Keratinocyte (primary cell): ENCODE data around the gene UHMK1. TPM values are rescaled to one million over a fixed set of nuclear protein-coding genes. Genes with fewer than 3 reads are reported as not detected.

ENCODE experiments used
- DNase-seq: peaks from one replicate; pipeline ENCODE4 v3.0.0-alpha.2; 2011; ENCODE audit warnings: low read depth, missing footprints, low spot score
- FAIRE-seq: peaks from 2 replicates; lab custom pipeline; 2011; peaks lifted over from hg19 to GRCh38; lab: Jason Lieb, UNC
- H2AFZ ChIP-seq: 2 replicates; pipeline ENCODE4 v1.6.0; 2012; ENCODE audit warnings: low read length, control low read depth, inconsistent platforms; ENCODE audit not compliant: control insufficient read depth
- H3K27ac ChIP-seq: 2 replicates; pipeline ENCODE4 v1.5.1; 2011; ENCODE audit warnings: low read length; ENCODE audit not compliant: control insufficient read depth, insufficient read depth
- H3K27me3 ChIP-seq: 3 replicates; pipeline ENCODE4 v1.6.0; 2011; ENCODE audit warnings: low read length; ENCODE audit not compliant: control insufficient read depth, insufficient read depth; ENCODE audit errors: extremely low read depth
- H3K36me3 ChIP-seq, 2 experiments: 2 replicates in 1 of 2; 3 replicates in 1 of 2; pipeline ENCODE4 v1.5.1; 2011; ENCODE audit warnings: low read length in 2 of 2, mild to moderate bottlenecking in 1 of 2; ENCODE audit not compliant: control insufficient read depth in 2 of 2, insufficient read depth in 2 of 2; ENCODE audit errors: extremely low read depth in 1 of 2
- H3K4me1 ChIP-seq: 3 replicates; pipeline ENCODE4 v1.5.1; 2011; ENCODE audit warnings: low read length; ENCODE audit not compliant: control insufficient read depth, insufficient read depth; ENCODE audit errors: extremely low read depth
- H3K4me2 ChIP-seq: 3 replicates; pipeline ENCODE4 v1.6.0; 2011; ENCODE audit warnings: low read depth, low read length; ENCODE audit not compliant: control insufficient read depth, insufficient read depth; ENCODE audit errors: extremely low read depth
- H3K4me3 ChIP-seq, 3 experiments: fragments of 200-600 bp in 1 of 3; sonication (generic) in 1 of 3; 2 replicates in 2 of 3; 3 replicates in 1 of 3; pipeline ENCODE4 v1.5.1; 2011 to 2016; ENCODE audit warnings: low read length in 3 of 3, mild to moderate bottlenecking in 3 of 3, control low read depth in 2 of 3, inconsistent platforms in 1 of 3, low read depth in 1 of 3, mixed read lengths in 1 of 3, mixed run types in 1 of 3, moderate library complexity in 1 of 3; ENCODE audit not compliant: control insufficient read depth in 2 of 3, insufficient read depth in 2 of 3; ENCODE audit errors: extremely low read depth in 1 of 3
- H3K79me2 ChIP-seq: 2 replicates; pipeline ENCODE4 v1.6.0; 2012; ENCODE audit warnings: low read length; ENCODE audit not compliant: control insufficient read depth, insufficient read depth
- H3K9ac ChIP-seq: 3 replicates; pipeline ENCODE4 v1.6.0; 2011; ENCODE audit warnings: low read length; ENCODE audit not compliant: control insufficient read depth, insufficient read depth; ENCODE audit errors: extremely low read depth
- H3K9me1 ChIP-seq: 3 replicates; pipeline ENCODE4 v1.6.0; 2011; ENCODE audit warnings: low read length; ENCODE audit not compliant: control insufficient read depth, insufficient read depth; ENCODE audit errors: extremely low read depth
- H3K9me3 ChIP-seq: 2 replicates; pipeline ENCODE4 v1.5.1; 2012; ENCODE audit warnings: low read depth, low read length; ENCODE audit not compliant: control insufficient read depth
- H4K20me1 ChIP-seq: 3 replicates; pipeline ENCODE4 v1.6.0; 2011; ENCODE audit warnings: low read length; ENCODE audit not compliant: control insufficient read depth, insufficient read depth; ENCODE audit errors: extremely low read depth
- CTCF ChIP-seq, 3 experiments: IDR thresholded peaks in 1 of 3; conservative IDR thresholded peaks in 1 of 3; optimal IDR thresholded peaks in 1 of 3; 2 replicates in 2 of 3; 3 replicates in 1 of 3; pipeline versions ENCODE3 to v1.5.1; 2011; ENCODE audit warnings: low read length in 3 of 3, mild to moderate bottlenecking in 3 of 3, moderate library complexity in 2 of 3, control low read depth in 1 of 3, inconsistent platforms in 1 of 3; ENCODE audit not compliant: insufficient read depth in 2 of 3; ENCODE audit errors: extremely low read depth in 1 of 3
- EZH2 ChIP-seq: IDR thresholded peaks from one replicate; pipeline ENCODE4 v1.6.1; 2012; ENCODE audit warnings: inconsistent platforms, mild to moderate bottlenecking, low read length, moderate library complexity
- dilution Hi-C: fragments of 300-500 bp; cut with MboI; formaldehyde crosslinking; loops from one replicate; pipeline ENCODE4 v1.7.0; 2020; ENCODE audit warnings: low sequenced_read_pairs; ENCODE audit not compliant: extremely low pct_ligation_motif_present
- polyA plus RNA-seq, 5 experiments: library from polyadenylated mRNA; depleted of rRNA in 3 of 5; stranded (reverse) in 3 of 5; stranded (forward) in 1 of 5; unstranded in 1 of 5; fragments of >200 nt; gene quantifications; 1 replicate in 1 of 5; 2 replicates in 3 of 5; 3 replicates in 1 of 5; pipeline versions ENCODE4 v1.2.1 to v1.2.3, GENCODE V29; 2011 to 2012; ENCODE audit warnings: missing spikeins in 2 of 5, low read depth in 1 of 5, low replicate concordance in 1 of 5

Gene UHMK1
- polyA plus RNA-seq, 1 donor (not counting 4 experiments of a cell fraction or from before 2014, with no cell fraction given): 45.1 TPM

- Histone ChIP-seq H3K9me3 (no peaks in the 10 kb centered on the region), H3K9ac (peak overlapping the region; percentile 72), H3K4me3 (peak overlapping the region; percentile 52 to 99 (median 53)), H2AFZ (peak overlapping the region; percentile 7), H3K27me3 (no peaks in the 10 kb centered on the region), H3K79me2 (peaks cover 40% of the 10 kb centered on the region), H3K36me3 (peaks cover 1 to 2% of the 10 kb centered on the region in 2 experiments), H4K20me1 (peaks cover 4% of the 10 kb centered on the region), H3K27ac (peak overlapping the region; percentile 51), H3K4me2 (peak overlapping the region; percentile 96), H3K9me1 (no peaks in the 10 kb centered on the region), H3K4me1 (peaks cover 25% of the 10 kb centered on the region)
- no peak for TF ChIP-seq CTCF (optimal IDR thresholded peaks at IDR 0.05 in 1 of 3, IDR thresholded peaks at IDR 0.05 in 1 of 3, conservative IDR thresholded peaks at IDR 0.05 in 1 of 3; ENCODE audit: extremely low read depth in 1 of 3, insufficient read depth in 2 of 3, low read length in 3 of 3)
- TF ChIP-seq EZH2: no peak
- FAIRE-seq: peak; percentile 5
- DNase-seq: no peak
- dilution Hi-C loops: no loop called here
These were observed 62.9 kb downstream of the UHMK1 start for GRCh38 chr1:162560303-162561036.

- Histone ChIP-seq H3K9me3 (no peaks in the 10 kb centered on the region), H3K36me3 (peaks cover 3 to 8% of the 10 kb centered on the region in 2 experiments), H3K27me3 (no peaks in the 10 kb centered on the region), H3K9me1 (no peaks in the 10 kb centered on the region), H3K4me1 (peaks cover 32% of the 10 kb centered on the region), H4K20me1 (peaks cover 4% of the 10 kb centered on the region), H3K4me3 (peak overlapping the region; percentile 53 to 99 (median 95)), H2AFZ (peak overlapping the region; percentile 7), H3K79me2 (peaks cover 46% of the 10 kb centered on the region), H3K4me2 (peak overlapping the region; percentile 96), H3K9ac (peak overlapping the region; percentile 90), H3K27ac (peak overlapping the region; percentile 89)
- FAIRE-seq (peak; percentile 70), DNase-seq (peak; percentile 62)
- dilution Hi-C loops: no loop called here
- no peak for TF ChIP-seq EZH2
- TF ChIP-seq CTCF (optimal IDR thresholded peaks at IDR 0.05 in 1 of 3, IDR thresholded peaks at IDR 0.05 in 1 of 3, conservative IDR thresholded peaks at IDR 0.05 in 1 of 3; ENCODE audit: extremely low read depth in 1 of 3, insufficient read depth in 2 of 3, low read length in 3 of 3): no peak
These were observed 63.5 kb downstream of the UHMK1 start for GRCh38 chr1:162561037-162561615.
